ENCODE data around the gene CORO6. TPM values are rescaled to one million over a fixed set of nuclear protein-coding genes. Genes with fewer than 3 reads are reported as not detected.

The CORO6 gene
- total and polyA plus RNA-seq, 10 of the 15 experiments (the other 5 are each of a cell fraction or from before 2014, with no cell fraction given): 0.26 to 5.0 (median 1.7) TPM; not detected in 1

GRCh38 chr17:29623283-29623647 is 553 bp upstream of the CORO6 start:
- peak overlapping the region; percentile 19; the same call in 1 of the 2 replicates for H3K9ac ChIP-seq (ENCODE audit: control insufficient read depth, insufficient read depth, low read length)

More at GRCh38 chr17:29623283-29623647, 553 bp upstream of the CORO6 start:
- in situ Hi-C loops (cut with MboI): no loop called here
- BruUV-seq (replicated peaks): no TSS peak
- ChIA-PET POLR2A (no interaction called here), SMC1A (ENCODE audit: uncharacterized antibody, unreplicated experiment) (no interaction called here), RAD21 (ENCODE audit: unreplicated experiment) (interaction anchor here (1.6 to 2.3 kb wide), 2 partner anchors 156 to 308 kb away, joined by 5 to 8 read pairs; no protein-coding TSS in a partner anchor), CTCF (interaction anchor here (0.9 to 3.0 kb wide), 3 partner anchors 10 to 156 kb away, joined by 3 to 13 read pairs (median 3); no protein-coding TSS in a partner anchor)
- no peaks in the 10 kb centered on the region for H3K79me2 ChIP-seq (ENCODE audit: control insufficient read depth, insufficient read depth, low read length)
- no peak overlapping the region; the same call in 1 of the 2 replicates for H2AFZ ChIP-seq (ENCODE audit: control insufficient read depth, low read depth, low read length)
- intact Hi-C loops (cut with micrococcal nuclease; ENCODE audit: unreplicated experiment): loop anchor here (5.0 kb wide), 1 partner anchor 49 kb away; no protein-coding TSS in a partner anchor
- DNase-seq (ENCODE audit: low read depth, low spot score): no peak
- peaks cover 5% of the 10 kb centered on the region; the same call in 1 of the 2 replicates for H3K4me1 ChIP-seq (ENCODE audit: control insufficient read depth, insufficient read depth, low read length)
- peak overlapping the region; percentile 88 for H3K4me2 ChIP-seq (ENCODE audit: control insufficient read depth, insufficient read depth)
- no peak overlapping the region for H3K27ac ChIP-seq (ENCODE audit: control insufficient read depth, insufficient read depth)
- TF ChIP-seq, protein P1, sequence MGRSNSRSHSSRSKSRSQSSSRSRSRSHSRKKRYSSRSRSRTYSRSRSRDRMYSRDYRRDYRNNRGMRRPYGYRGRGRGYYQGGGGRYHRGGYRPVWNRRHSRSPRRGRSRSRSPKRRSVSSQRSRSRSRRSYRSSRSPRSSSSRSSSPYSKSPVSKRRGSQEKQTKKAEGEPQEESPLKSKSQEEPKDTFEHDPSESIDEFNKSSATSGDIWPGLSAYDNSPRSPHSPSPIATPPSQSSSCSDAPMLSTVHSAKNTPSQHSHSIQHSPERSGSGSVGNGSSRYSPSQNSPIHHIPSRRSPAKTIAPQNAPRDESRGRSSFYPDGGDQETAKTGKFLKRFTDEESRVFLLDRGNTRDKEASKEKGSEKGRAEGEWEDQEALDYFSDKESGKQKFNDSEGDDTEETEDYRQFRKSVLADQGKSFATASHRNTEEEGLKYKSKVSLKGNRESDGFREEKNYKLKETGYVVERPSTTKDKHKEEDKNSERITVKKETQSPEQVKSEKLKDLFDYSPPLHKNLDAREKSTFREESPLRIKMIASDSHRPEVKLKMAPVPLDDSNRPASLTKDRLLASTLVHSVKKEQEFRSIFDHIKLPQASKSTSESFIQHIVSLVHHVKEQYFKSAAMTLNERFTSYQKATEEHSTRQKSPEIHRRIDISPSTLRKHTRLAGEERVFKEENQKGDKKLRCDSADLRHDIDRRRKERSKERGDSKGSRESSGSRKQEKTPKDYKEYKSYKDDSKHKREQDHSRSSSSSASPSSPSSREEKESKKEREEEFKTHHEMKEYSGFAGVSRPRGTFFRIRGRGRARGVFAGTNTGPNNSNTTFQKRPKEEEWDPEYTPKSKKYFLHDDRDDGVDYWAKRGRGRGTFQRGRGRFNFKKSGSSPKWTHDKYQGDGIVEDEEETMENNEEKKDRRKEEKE (IDR thresholded peaks at IDR 0.05): no peak
- no peak for TF ChIP-seq ZNF207 (IDR thresholded peaks at IDR 0.05; ENCODE audit: borderline replicate concordance)
- TF ChIP-seq SMAD5 (IDR thresholded peaks at IDR 0.05; ENCODE audit: low read depth): no peak
- TF ChIP-seq POLR2A (IDR thresholded peaks at IDR 0.05; ENCODE audit: low read depth, low read length): no peak
- no peak for TF ChIP-seq SRF (IDR thresholded peaks at IDR 0.05; ENCODE audit: low read depth in 2 of 2, low read length in 2 of 2)
- TF ChIP-seq IRF4 (IDR thresholded peaks at IDR 0.05; ENCODE audit: low read depth, low read length): no peak
- WGBS (ENCODE audit: insufficient coverage, insufficient replicate concordance, low lambda C conversion rate, missing lambda C conversion rate): 83% methylated on average over 4 of the region's 4 CpGs
- H3K27me3 ChIP-seq (replicated peaks in 1 of 2; ENCODE audit: control insufficient read depth in 2 of 2, insufficient read depth in 2 of 2, low read length in 1 of 2): no peaks in the 10 kb centered on the region; a peak in 1 of 4 replicates
- ATAC-seq: no peak
- FAIRE-seq: no peak
- H3K9me3 ChIP-seq (replicated peaks; ENCODE audit: control insufficient read depth, insufficient read depth, low read length): no peaks in the 10 kb centered on the region
- peaks cover 3% of the 10 kb centered on the region; the same call in 1 of the 2 replicates for H4K20me1 ChIP-seq (ENCODE audit: control insufficient read depth, insufficient read depth)
- peak overlapping the region; percentile 78; the same call in 1 of the 2 replicates for H3K4me3 ChIP-seq
- peaks cover under 1 to 4% of the 10 kb centered on the region in 2 experiments; a peak in 1 of 4 replicates for H3K36me3 ChIP-seq (ENCODE audit: control insufficient read depth in 2 of 2, insufficient read depth in 2 of 2, low read length in 1 of 2)
